HG02610 (cell line): ENCODE data around the gene DNAJC11.
"Not testable (repeated sequence)": the region's sequence is repeated elsewhere in the genome, so short reads cannot be mapped to it uniquely, and the experiment has no call there.

Source experiments
- ATAC-seq: cut with Tn5 transposase; IDR thresholded peaks from one replicate; pipeline ENCODE4 v1.9.1; 2021; ENCODE audit warnings: mild to moderate bottlenecking, moderate library complexity; ENCODE audit not compliant: unreplicated experiment

Gene DNAJC11, protein sequence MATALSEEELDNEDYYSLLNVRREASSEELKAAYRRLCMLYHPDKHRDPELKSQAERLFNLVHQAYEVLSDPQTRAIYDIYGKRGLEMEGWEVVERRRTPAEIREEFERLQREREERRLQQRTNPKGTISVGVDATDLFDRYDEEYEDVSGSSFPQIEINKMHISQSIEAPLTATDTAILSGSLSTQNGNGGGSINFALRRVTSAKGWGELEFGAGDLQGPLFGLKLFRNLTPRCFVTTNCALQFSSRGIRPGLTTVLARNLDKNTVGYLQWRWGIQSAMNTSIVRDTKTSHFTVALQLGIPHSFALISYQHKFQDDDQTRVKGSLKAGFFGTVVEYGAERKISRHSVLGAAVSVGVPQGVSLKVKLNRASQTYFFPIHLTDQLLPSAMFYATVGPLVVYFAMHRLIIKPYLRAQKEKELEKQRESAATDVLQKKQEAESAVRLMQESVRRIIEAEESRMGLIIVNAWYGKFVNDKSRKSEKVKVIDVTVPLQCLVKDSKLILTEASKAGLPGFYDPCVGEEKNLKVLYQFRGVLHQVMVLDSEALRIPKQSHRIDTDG

GRCh38 chr1:6701437-6702153 is at the start of gene DNAJC11:
TSS of gene DNAJC11 (minus strand) at chr1:6701816. CDS start at chr1:6701800, 16 bp downstream.
- ATAC-seq: peak; percentile 94

DNA sequence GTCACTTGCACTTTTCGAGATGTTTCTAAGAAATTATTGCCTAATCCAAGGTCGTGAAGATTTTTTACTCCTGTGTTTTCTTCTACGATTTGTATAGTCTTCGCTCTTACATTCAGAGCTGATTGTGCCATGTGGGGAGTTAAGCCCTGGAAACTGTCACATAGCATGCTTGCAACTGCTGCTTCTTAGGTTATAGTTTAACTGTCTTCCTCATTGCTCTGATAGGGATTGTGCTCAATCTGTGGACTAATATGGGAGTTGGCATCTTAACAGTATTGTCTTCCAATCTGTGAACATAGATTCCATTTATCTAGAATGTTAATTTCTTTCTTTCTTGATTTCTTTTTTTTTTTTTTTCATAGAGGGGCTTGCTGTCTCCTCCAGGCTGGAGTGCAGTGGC is 48.9 kb upstream of the DNAJC11 start:
- no peak for ATAC-seq

- ATAC-seq: no peak
Measured at GRCh38 chr1:6747674-6748073, 46.1 kb upstream of the DNAJC11 start.

- no peak for ATAC-seq
Measured at GRCh38 chr1:6745073-6745472, 43.5 kb upstream of the DNAJC11 start.

- ATAC-seq: no peak
Measured at GRCh38 chr1:6743189-6744101, 41.8 kb upstream of the DNAJC11 start.

DNA sequence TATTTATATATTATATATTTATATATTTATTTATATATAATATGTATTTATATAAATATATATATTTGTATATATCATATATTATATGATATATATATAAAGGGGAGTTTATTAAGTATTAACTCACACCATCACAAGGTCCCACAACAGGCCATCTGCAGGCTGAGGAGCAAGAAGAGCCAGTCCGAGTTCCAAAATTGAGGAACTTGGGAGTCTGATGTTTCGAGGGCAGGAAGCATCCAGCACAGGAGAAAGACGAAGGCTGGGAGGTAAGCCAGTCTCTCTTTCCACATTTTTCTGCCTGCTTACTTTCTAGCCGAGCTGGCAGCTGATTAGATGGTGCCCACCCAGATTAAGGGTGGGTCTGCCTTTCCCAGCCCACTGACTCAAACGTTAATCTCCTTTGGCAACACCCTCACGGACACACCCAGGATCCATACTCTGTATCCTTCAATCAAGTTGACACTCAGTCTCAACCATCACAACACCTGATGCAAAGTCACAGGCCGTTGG is 41.1 kb upstream of the DNAJC11 start:
- ATAC-seq: not testable (repeated sequence)

- no peak for ATAC-seq
Measured at GRCh38 chr1:6738987-6739676, 37.5 kb upstream of the DNAJC11 start.

DNA sequence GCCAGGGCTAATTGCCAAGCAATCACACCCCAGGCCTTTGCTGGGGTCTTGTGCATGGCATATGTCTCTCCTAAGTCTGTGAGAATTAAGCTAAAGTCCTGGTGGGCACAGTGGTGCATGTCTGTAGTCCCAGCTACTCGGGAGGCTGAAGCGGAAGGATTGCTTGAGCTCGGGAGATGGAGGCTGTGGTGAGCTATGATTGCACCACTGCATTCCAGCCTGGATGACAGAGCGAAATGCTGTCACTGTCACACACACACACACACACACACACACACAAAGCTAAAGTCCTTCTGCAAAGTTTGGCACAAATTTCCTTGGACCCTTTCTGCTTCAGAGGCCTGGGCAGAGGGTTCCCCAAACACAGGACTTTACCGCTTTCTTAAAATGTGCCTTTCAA is 31.3 kb upstream of the DNAJC11 start:
- ATAC-seq: no peak

DNA sequence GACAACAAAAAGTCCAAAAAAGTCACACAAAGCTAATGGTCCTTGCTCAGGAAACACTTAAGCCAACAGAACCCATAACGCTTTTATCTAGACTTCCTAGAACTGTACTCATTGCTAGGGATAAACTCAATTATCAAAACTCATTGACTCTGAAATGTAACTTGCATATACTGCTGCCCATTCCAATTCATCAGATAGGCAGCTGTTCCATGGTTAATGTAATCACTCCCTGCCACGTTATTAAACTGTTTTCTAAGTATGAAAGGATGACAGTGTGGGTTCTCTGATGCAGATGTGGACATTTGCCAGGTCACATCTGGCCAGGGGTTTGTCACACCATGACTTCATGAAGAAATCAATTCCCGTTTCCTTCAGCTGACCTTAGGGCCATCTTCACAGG is 30.3 kb upstream of the DNAJC11 start:
- no peak for ATAC-seq

- ATAC-seq: no peak
Measured at GRCh38 chr1:6730880-6731279, 29.3 kb upstream of the DNAJC11 start.

DNA sequence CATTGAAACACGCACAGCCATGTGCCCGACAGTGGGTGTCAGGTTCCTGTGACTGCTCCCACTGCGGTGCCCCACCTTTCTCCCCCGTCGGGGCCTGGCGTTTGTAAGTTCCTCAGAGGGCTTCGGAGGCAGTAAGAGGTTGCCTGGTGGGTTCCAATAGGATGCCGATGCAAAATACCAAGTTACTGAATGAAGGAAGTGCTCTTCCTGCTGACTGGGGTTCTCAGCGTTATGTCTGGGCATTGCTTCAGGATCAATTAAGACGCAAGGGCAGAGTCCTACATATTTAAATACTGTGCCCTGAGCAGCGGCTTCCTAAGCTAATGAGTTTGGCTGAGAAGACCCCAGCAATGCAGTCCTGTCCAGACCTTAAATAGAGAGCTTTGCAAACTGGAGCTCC is 28.9 kb upstream of the DNAJC11 start:
- no peak for ATAC-seq

GRCh38 chr1:6727535-6727934 is 25.9 kb upstream of the DNAJC11 start:
- ATAC-seq: no peak

DNA sequence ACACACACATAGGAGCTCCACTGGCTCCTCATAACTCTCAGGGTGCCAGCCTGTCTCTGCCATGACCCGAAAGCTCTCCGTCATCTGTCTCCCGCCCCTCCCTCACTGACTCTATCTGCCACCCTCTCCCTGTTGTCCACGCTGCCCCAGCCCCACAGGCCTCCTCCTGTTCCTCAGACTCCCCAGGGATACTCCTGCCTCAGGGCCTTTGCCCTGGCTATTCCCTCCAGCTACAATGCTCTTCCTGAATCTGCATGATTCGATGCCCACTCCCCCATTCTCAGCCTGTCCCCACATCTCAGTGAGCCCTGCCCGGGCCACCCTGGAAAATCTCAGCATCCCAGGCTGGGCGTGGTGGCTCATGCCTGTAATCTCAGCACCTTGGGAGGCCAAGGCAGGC is 24.6 kb upstream of the DNAJC11 start:
- ATAC-seq: no peak

GRCh38 chr1:6724517-6725141 is 23.0 kb upstream of the DNAJC11 start:
- no peak for ATAC-seq

DNA sequence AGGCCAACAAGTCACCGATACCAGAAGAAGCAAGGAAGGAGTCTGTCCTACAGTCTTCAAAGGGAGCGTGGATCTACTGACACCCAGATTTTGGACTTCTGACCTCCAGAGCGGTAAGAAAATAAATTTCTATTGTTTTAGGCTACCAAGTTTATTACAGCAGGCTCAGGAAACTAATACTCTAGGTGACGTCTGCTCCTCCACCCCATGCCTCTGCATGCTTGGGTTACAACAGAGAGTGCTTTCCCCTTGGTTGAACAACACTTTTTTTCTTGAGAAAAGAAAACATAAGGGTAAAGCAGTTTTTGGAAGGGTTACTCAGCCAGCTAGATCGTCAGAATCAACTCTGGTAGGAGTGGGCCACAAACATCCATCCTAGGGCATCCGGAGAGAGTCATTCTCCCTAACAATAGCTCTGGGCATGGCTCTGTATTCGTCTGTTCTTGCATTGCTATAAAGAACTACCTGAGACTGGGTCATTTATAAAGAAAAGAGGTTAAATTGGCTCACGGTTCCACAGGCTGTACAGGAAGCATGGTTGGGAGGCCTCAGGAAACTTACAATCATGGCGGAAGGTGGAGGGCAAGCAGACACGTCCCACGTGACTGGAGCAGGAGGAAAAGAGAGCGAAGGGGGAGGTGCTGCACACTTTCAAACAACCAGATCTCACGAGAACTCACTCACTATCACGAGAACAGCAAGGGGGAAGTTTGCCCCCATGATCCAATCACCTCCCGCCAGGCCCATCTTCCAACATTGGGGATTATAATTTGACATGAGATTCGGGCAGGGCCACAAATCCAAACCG is 22.2 kb upstream of the DNAJC11 start:
- ATAC-seq: no peak

- no peak for ATAC-seq
Measured at GRCh38 chr1:6711174-6711573, 9.6 kb upstream of the DNAJC11 start.

GRCh38 chr1:6704746-6705145 is 3.1 kb upstream of the DNAJC11 start:
- no peak for ATAC-seq

GRCh38 chr1:6703016-6703415 is 1.4 kb upstream of the DNAJC11 start:
- ATAC-seq: no peak
